Keratinocyte (primary cell): ENCODE measurements around the gene OR4E1.

Experiments used
- CTCF ChIP-seq, 3 experiments: IDR thresholded peaks in 1 of 3; conservative IDR thresholded peaks in 1 of 3; optimal IDR thresholded peaks in 1 of 3; 2 replicates in 2 of 3; 3 replicates in 1 of 3; pipeline versions ENCODE3 to v1.5.1; 2011; ENCODE audit warnings: low read length in 3 of 3, mild to moderate bottlenecking in 3 of 3, moderate library complexity in 2 of 3, control low read depth in 1 of 3, inconsistent platforms in 1 of 3; ENCODE audit not compliant: insufficient read depth in 2 of 3; ENCODE audit errors: extremely low read depth in 1 of 3
- EZH2 ChIP-seq: IDR thresholded peaks from one replicate; pipeline ENCODE4 v1.6.1; 2012; ENCODE audit warnings: inconsistent platforms, mild to moderate bottlenecking, low read length, moderate library complexity

GRCh38 chr14:21643407-21643806 is 30.2 kb downstream of the OR4E1 start:
- no peak for TF ChIP-seq CTCF (optimal IDR thresholded peaks at IDR 0.05 in 1 of 3, IDR thresholded peaks at IDR 0.05 in 1 of 3, conservative IDR thresholded peaks at IDR 0.05 in 1 of 3; ENCODE audit: extremely low read depth in 1 of 3, insufficient read depth in 2 of 3, low read length in 3 of 3)
- TF ChIP-seq EZH2, result no peak
